Memory B cell (primary cell): Measurements from ENCODE around the gene CHAD.
A peak's percentile ranks its signal among the peaks of the same experiment; 100 is the strongest.
"Not testable (repeated sequence)": the region's sequence is repeated elsewhere in the genome, so short reads cannot be mapped to it uniquely, and the experiment has no call there.

Source experiments
- ATAC-seq: fragments of 150-1000 bp; cut with Tn5 transposase; 2 replicates; pipeline ENCODE4 v1.10.0; 2021; ENCODE audit warnings: low read depth, mild to moderate bottlenecking, moderate library complexity
- DNase-seq, 2 donors: peaks; one replicate each; pipeline ENCODE4 v3.0.0; 2022; ENCODE audit warnings: low spot score in 2 of 2
- H3K27ac Mint-ChIP-seq: one replicate; pipeline ENCODE4 v1.8.0; 2022; ENCODE audit warnings: mild to moderate bottlenecking, moderate library complexity, mixed read lengths
- H3K27me3 Mint-ChIP-seq: one replicate; pipeline ENCODE4 v1.8.0; 2022; ENCODE audit warnings: mixed read lengths
- H3K36me3 Mint-ChIP-seq: one replicate; pipeline ENCODE4 v1.8.0; 2022; ENCODE audit warnings: mild to moderate bottlenecking, mixed read lengths
- H3K4me1 Mint-ChIP-seq: one replicate; pipeline ENCODE4 v1.8.0; 2022; ENCODE audit warnings: mixed read lengths
- H3K4me3 Mint-ChIP-seq: one replicate; pipeline ENCODE4 v1.8.0; 2022; ENCODE audit warnings: mild to moderate bottlenecking, moderate library complexity, mixed read lengths
- H3K9me3 Mint-ChIP-seq: one replicate; pipeline ENCODE4 v1.8.0; 2022; ENCODE audit warnings: mixed read lengths

Gene CHAD

DNA sequence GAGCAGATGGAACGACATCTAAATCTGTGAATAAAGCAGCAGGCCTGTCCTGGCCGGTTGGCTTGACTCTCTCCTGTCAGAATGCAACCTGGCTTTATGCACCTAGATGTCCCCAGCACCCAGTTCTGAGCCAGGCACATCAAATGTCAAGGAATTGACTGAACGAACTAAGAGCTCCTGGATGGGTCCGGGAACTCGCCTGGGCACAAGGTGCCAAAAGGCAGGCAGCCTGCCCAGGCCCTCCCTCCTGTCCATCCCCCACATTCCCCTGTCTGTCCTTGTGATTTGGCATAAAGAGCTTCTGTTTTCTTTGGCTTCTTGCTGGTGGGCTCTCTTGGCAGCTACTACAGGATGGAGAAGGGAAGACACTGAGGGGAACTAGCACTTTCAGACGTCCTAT lies 5.8 kb upstream of the CHAD start:
- H3K27me3 Mint-ChIP-seq: no peaks in the 10 kb centered on the region
- H3K4me1 Mint-ChIP-seq: peaks cover 6% of the 10 kb centered on the region

GRCh38 chr17:50473901-50474300 lies 5.2 kb upstream of the CHAD start:
- H3K27ac Mint-ChIP-seq: no peak overlapping the region
- H3K4me3 Mint-ChIP-seq: no peak overlapping the region
- ATAC-seq (no peak), DNase-seq (no peak)
- peaks cover 23% of the 10 kb centered on the region for H3K36me3 Mint-ChIP-seq
- H3K4me1 Mint-ChIP-seq: peaks cover 6% of the 10 kb centered on the region
- no peaks in the 10 kb centered on the region for H3K27me3 Mint-ChIP-seq
- no peaks in the 10 kb centered on the region for H3K9me3 Mint-ChIP-seq

More for the DNA sequence above, 5.8 kb upstream of the CHAD start:
- DNase-seq: no peak
- peaks cover 23% of the 10 kb centered on the region for H3K36me3 Mint-ChIP-seq
- H3K27ac Mint-ChIP-seq: no peak overlapping the region
- no peak for ATAC-seq
- no peaks in the 10 kb centered on the region for H3K9me3 Mint-ChIP-seq
- no peak overlapping the region for H3K4me3 Mint-ChIP-seq

- ATAC-seq, DNase-seq: not testable (repeated sequence)
These were observed 4.1 kb upstream of the CHAD start for GRCh38 chr17:50472761-50473161.

GRCh38 chr17:50472286-50472685 lies 3.6 kb upstream of the CHAD start:
- no peak for ATAC-seq
- no peaks in the 10 kb centered on the region for H3K9me3 Mint-ChIP-seq
- no peak overlapping the region for H3K4me3 Mint-ChIP-seq

More at GRCh38 chr17:50472761-50473161, 4.1 kb upstream of the CHAD start:
- H3K9me3 Mint-ChIP-seq, H3K27ac Mint-ChIP-seq, H3K4me3 Mint-ChIP-seq, H3K27me3 Mint-ChIP-seq: not testable (repeated sequence)
- peaks cover 23% of the 10 kb centered on the region for H3K36me3 Mint-ChIP-seq
- peaks cover 11% of the 10 kb centered on the region for H3K4me1 Mint-ChIP-seq

GRCh38 chr17:50471009-50471905 lies 2.6 kb upstream of the CHAD start:
- H3K36me3 Mint-ChIP-seq: peaks cover 24% of the 10 kb centered on the region
- peak overlapping the region; percentile 67 for H3K27ac Mint-ChIP-seq
- DNase-seq (no peak), ATAC-seq (no peak)
- H3K9me3 Mint-ChIP-seq: no peaks in the 10 kb centered on the region
- H3K4me1 Mint-ChIP-seq: peaks cover 26% of the 10 kb centered on the region
- peaks cover 2% of the 10 kb centered on the region for H3K27me3 Mint-ChIP-seq
- peak overlapping the region; percentile 45 for H3K4me3 Mint-ChIP-seq

More at GRCh38 chr17:50472286-50472685, 3.6 kb upstream of the CHAD start:
- peaks cover 16% of the 10 kb centered on the region for H3K4me1 Mint-ChIP-seq
- DNase-seq: no peak
- peaks cover 2% of the 10 kb centered on the region for H3K27me3 Mint-ChIP-seq
- peaks cover 25% of the 10 kb centered on the region for H3K36me3 Mint-ChIP-seq
- H3K27ac Mint-ChIP-seq: no peak overlapping the region

DNA sequence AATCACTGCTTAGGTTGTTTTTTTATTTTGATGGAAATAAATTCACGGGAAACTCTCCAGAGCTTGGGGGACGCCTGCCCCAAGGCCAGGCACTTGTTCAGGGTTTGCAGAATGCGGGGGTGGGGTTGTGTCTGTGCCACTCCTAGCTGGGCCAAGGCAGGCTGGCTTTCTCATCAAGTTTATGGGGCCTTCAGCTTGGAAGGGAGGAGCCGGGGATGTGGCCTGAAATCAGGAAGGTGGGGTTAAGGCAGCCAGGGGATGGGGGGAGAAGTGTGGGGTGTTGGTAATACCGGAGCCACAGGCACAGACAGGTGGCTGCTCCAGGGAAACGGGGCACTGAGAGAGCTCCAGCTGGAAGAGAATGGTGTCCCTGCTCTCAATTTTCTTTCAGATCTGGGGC lies 1.7 kb upstream of the CHAD start:
- Mint-ChIP-seq H3K4me3 (no peak overlapping the region), H3K36me3 (peaks cover 23% of the 10 kb centered on the region), H3K9me3 (no peaks in the 10 kb centered on the region), H3K4me1 (peaks cover 28% of the 10 kb centered on the region), H3K27ac (peak overlapping the region; percentile 67), H3K27me3 (peaks cover 2% of the 10 kb centered on the region)
- DNase-seq (no peak), ATAC-seq (no peak)

DNA sequence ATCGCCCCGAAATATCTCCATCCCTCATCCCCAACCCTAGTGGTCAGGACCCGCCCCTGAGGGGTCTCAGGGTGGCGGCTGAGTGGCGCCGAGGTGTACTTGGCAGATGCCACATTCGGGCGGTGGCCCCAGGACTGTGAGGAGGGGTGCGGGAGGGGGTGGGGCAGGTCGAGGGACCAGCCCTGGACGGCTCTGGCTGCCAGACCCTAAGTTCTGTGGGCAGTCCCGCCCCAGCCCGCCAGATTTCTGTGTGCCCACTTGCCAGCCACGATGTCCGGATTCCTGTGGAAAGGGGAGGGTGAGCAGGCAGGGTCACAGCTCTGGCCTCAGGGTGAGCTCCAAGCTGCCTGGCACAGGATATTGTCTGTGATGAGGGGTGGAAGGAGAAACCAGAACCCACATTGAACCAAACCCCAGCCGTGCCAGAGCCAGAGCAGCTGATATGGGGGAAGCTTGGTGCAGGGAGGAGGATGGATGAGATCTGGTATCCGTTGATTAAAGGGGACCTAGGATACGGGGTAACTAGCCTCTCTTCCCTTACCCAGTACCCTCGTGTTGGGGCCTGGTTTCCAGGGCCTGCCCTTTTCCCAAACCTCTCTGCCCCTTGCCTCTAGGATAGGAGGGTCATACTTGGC lies 1.1 kb upstream of the CHAD start:
- Mint-ChIP-seq H3K36me3 (peaks cover 25% of the 10 kb centered on the region), H3K4me1 (peaks cover 29% of the 10 kb centered on the region), H3K27ac (peak overlapping the region; percentile 28), H3K4me3 (peak overlapping the region; percentile 63), H3K27me3 (peaks cover 2% of the 10 kb centered on the region), H3K9me3 (no peaks in the 10 kb centered on the region)
- ATAC-seq (no peak), DNase-seq (no peak)

DNA sequence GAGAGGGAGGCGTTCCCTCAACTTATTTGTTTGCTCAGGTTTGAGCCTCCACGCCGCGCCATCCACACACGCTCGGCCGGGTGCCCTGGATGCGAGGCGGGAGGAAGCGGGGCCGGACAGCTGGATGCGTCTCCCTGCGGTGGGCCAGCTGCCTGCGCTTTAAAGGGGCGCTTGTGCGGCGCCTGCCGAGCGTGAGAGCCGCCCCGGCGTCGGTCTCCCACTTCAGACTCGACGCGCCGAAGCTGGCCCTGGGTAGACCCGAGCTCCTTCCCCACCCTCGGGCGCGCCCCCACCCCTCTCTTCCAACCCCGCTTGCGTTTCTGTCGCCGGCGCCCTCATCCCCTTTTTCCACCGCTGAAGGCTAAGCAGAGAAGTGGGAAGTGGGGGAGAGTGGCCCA lies 527 bp upstream of the CHAD start:
- peak overlapping the region; percentile 63 for H3K4me3 Mint-ChIP-seq
- H3K36me3 Mint-ChIP-seq: peaks cover 30% of the 10 kb centered on the region
- ATAC-seq (no peak), DNase-seq (no peak)
- H3K27ac Mint-ChIP-seq: no peak overlapping the region
- H3K27me3 Mint-ChIP-seq: peaks cover 2% of the 10 kb centered on the region
- no peaks in the 10 kb centered on the region for H3K9me3 Mint-ChIP-seq
- peaks cover 34% of the 10 kb centered on the region for H3K4me1 Mint-ChIP-seq

- no peak for DNase-seq
- peak overlapping the region; percentile 76 for H3K27ac Mint-ChIP-seq
- peaks cover 26% of the 10 kb centered on the region for H3K36me3 Mint-ChIP-seq
- peaks cover 2% of the 10 kb centered on the region for H3K27me3 Mint-ChIP-seq
- peak overlapping the region; percentile 82 for H3K4me3 Mint-ChIP-seq
- H3K9me3 Mint-ChIP-seq: no peaks in the 10 kb centered on the region
- H3K4me1 Mint-ChIP-seq: peaks cover 34% of the 10 kb centered on the region
- no peak for ATAC-seq
These were observed 801 bp downstream of the CHAD start for GRCh38 chr17:50467855-50468303.

DNA sequence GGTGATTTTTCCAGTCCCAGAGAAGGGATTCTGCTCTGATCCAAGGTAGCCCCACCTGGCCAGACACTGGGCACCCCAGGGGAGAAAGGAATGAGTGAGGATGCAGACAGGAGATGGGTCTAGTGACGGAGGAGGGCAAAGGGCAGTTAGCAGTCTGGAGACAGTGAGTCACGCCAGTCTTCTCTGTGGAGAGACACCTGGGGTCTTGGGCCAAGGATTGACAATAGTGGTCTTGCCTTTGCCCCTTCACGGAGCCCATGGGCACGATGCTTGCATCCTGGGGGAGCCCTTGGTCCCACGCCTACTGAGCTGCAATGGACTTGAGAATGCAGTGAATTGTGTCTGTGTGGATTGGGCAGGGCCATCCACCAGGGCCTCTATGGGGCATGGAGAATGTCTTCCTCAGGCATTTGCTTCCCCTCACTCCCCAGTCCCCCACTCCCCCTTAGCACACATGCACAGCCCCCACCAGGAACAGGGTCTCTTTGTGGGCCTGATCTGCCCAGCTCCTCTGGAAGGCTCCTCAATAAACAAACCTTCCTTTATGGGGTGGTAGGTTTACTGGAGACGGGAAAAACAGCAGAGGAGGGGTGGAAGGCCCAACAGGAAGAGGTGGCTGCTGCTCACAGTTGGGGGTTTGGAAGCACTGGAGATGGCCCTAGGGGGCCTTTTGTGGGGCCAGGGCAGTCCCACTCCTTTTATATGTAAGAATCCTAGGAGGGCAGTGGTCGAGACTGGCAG lies 1.4 kb downstream of the CHAD start:
- Mint-ChIP-seq H3K9me3 (no peaks in the 10 kb centered on the region), H3K4me1 (peaks cover 34% of the 10 kb centered on the region), H3K27ac (peak overlapping the region; percentile 76), H3K36me3 (peaks cover 23% of the 10 kb centered on the region), H3K27me3 (peaks cover 2% of the 10 kb centered on the region), H3K4me3 (peak overlapping the region; percentile 82)
- no peak for DNase-seq
- ATAC-seq: no peak

DNA sequence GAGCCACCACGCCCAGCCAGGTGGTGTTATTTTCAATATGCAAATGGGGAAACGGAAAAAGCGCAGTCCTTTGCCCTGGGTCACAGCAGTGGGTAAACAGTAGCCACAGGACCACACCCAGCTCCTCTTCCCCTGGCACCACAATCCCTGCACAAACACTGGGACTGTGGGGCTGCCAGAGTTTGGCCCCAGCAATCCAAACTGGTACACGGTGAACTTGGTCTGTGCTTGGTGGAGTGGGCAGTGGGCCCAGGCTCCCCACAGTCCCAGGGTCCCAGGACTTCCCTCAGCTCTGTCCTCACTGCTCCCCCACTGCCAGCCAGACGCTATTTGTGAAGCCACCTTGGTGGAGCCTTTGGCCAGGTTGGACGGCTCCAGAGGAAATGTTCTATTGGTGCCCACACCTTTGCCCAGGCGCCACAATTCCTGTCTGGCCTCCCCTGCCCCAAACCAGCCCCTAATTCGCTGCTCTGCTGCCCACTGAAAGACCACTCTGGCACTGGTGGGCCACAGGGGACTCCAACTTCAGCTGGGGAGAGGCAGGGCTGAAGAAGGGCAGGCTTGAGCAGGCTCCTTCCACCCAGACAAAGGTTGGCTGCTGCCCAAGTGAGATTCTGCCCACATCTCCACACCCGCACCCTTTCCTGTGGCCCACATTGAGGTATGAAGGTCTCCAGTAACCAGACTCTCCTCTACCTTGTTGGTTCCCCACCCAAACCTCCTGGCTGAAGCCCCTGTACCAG lies 2.1 kb downstream of the CHAD start:
- peaks cover 20% of the 10 kb centered on the region for H3K36me3 Mint-ChIP-seq
- DNase-seq (no peak), ATAC-seq (peak; percentile 72)
- no peaks in the 10 kb centered on the region for H3K9me3 Mint-ChIP-seq
- H3K4me3 Mint-ChIP-seq: peak overlapping the region; percentile 82
- peaks cover 2% of the 10 kb centered on the region for H3K27me3 Mint-ChIP-seq
- H3K27ac Mint-ChIP-seq: peak overlapping the region; percentile 76
- H3K4me1 Mint-ChIP-seq: peaks cover 38% of the 10 kb centered on the region

- Mint-ChIP-seq H3K4me1 (peaks cover 35% of the 10 kb centered on the region), H3K9me3 (no peaks in the 10 kb centered on the region), H3K27ac (no peak overlapping the region), H3K4me3 (peak overlapping the region; percentile 82), H3K36me3 (peaks cover 18% of the 10 kb centered on the region), H3K27me3 (peaks cover 2% of the 10 kb centered on the region)
- DNase-seq (no peak), ATAC-seq (no peak)
These were observed 3.0 kb downstream of the CHAD start for GRCh38 chr17:50465635-50466034.

GRCh38 chr17:50465171-50465570 lies 3.5 kb downstream of the CHAD start:
- Mint-ChIP-seq H3K27me3 (peaks cover 2% of the 10 kb centered on the region), H3K9me3 (no peaks in the 10 kb centered on the region), H3K4me3 (peak overlapping the region; percentile 13), H3K36me3 (peaks cover 18% of the 10 kb centered on the region), H3K4me1 (peaks cover 35% of the 10 kb centered on the region), H3K27ac (peak overlapping the region; percentile 59)
- ATAC-seq: no peak
- DNase-seq: no peak
